ENCODE results near the gene DNAH2.
A peak's percentile ranks its signal among the peaks of the same experiment; 100 is the strongest.

Gene DNAH2

GRCh38 chr17:7790150-7790549 lies 72.6 kb downstream of the DNAH2 start:
- TF ChIP-seq, protein P1, sequence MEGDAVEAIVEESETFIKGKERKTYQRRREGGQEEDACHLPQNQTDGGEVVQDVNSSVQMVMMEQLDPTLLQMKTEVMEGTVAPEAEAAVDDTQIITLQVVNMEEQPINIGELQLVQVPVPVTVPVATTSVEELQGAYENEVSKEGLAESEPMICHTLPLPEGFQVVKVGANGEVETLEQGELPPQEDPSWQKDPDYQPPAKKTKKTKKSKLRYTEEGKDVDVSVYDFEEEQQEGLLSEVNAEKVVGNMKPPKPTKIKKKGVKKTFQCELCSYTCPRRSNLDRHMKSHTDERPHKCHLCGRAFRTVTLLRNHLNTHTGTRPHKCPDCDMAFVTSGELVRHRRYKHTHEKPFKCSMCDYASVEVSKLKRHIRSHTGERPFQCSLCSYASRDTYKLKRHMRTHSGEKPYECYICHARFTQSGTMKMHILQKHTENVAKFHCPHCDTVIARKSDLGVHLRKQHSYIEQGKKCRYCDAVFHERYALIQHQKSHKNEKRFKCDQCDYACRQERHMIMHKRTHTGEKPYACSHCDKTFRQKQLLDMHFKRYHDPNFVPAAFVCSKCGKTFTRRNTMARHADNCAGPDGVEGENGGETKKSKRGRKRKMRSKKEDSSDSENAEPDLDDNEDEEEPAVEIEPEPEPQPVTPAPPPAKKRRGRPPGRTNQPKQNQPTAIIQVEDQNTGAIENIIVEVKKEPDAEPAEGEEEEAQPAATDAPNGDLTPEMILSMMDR (conservative IDR thresholded peaks at IDR 0.05; ENCODE audit: low read length): no peak
- H3K4me3 ChIP-seq (ENCODE audit: low read length): no peak overlapping the region
- DNase-seq (ENCODE audit: low read depth): no peak

DNA sequence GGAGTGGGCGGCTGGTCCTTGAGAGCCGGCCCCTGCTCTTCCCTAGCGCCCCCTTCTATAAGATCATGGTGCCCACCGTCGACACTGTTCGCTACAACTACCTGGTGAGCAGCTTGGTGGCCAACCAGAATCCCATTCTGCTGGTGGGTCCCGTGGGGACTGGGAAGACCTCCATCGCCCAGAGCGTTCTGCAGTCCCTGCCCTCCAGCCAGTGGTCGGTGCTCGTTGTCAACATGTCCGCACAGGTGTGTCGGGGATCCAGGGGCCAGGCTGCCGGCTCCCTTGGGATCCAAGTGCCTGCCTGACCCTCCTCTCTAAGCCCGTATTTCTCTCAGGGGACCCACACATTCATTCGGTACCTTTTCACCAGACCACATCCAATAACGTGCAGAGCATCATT lies 75.1 kb downstream of the DNAH2 start:
- TF ChIP-seq, protein P1 (conservative IDR thresholded peaks at IDR 0.05; ENCODE audit: low read length): no peak
- no peak for DNase-seq (ENCODE audit: low read depth)

DNA sequence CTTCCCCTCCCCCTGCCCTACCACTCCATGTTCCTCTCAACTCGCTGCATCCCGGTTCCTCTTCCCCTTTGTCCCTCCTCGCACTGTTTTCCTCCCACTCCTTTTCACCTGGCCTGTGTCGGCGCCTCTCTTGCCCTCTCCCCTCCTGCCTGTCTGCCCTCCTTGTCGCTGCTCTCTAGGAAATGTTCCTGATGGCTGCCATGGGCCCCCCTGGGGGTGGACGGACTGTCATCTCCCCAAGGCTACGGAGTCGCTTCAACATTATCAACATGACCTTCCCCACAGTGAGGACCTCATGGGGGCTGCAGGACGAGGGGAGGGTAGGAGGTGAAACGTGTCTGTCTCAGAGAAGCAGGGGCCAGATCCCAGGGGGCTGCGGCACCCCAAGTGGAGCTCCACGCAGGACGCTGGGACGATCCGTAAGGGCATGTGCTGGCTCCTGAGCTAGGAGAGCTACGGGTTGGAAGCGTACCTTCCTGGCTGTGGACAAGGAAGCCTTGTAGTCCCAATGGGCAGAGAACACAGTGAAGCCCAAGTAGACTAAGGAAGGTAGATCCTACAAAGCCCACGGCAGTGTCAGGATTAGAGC lies 76.6 kb downstream of the DNAH2 start:
- no peak for DNase-seq (ENCODE audit: low read depth)
- TF ChIP-seq, protein P1 (conservative IDR thresholded peaks at IDR 0.05; ENCODE audit: low read length): no peak
- no peak overlapping the region for H3K4me3 ChIP-seq (ENCODE audit: low read length)

More for the DNA sequence above, 75.1 kb downstream of the DNAH2 start:
- no peak overlapping the region for H3K4me3 ChIP-seq (ENCODE audit: low read length)

DNA sequence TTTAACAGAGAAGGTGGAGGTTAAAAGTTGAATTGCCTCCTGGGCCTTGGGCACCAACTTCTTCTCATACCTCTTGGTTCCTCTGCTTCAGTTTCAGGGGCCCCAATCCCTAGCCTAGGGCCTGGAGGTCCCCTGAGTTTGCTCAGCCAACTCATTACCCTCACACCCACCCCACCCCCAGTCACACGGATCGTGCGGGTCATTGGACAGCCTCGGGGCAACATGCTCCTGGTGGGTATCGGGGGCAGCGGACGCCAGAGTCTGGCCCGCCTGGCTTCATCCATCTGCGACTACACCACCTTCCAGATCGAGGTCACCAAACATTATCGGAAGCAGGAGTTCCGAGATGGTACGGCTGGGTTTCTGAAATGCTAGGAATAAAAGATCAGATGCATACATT lies 80.4 kb downstream of the DNAH2 start:
- no peak overlapping the region for H3K4me3 ChIP-seq (ENCODE audit: low read length)
- no peak for DNase-seq (ENCODE audit: low read depth)
- TF ChIP-seq, protein P1 (conservative IDR thresholded peaks at IDR 0.05; ENCODE audit: low read length): no peak

DNA sequence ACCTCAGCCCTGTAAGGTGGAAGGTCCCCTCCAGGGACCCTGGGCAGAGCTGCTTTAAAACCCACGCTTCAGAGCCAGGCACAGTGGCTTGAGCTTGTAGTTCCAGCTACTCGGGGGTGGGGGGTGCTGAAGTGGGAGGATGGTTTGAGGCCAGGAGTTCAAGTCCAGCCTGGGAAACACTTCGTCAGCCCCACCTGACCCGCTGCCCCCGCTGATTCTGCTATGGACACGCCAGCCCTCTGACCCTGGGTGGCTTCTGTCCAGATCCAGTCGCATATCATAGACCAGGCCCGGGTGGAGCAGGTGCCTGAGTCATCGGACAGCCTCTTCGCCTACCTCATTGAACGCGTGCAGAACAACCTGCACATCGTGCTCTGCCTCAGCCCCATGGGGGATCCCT lies 81.3 kb downstream of the DNAH2 start:
- H3K4me3 ChIP-seq (ENCODE audit: low read length): no peak overlapping the region
- TF ChIP-seq, protein P1 (conservative IDR thresholded peaks at IDR 0.05; ENCODE audit: low read length): no peak
- no peak for DNase-seq (ENCODE audit: low read depth)

- no peak overlapping the region for H3K4me3 ChIP-seq (ENCODE audit: low read length)
- TF ChIP-seq, protein P1 (conservative IDR thresholded peaks at IDR 0.05; ENCODE audit: low read length): no peak
- peak; percentile 7 for DNase-seq (ENCODE audit: low read depth)
These were observed 86.4 kb downstream of the DNAH2 start for GRCh38 chr17:7803981-7804380.

DNA sequence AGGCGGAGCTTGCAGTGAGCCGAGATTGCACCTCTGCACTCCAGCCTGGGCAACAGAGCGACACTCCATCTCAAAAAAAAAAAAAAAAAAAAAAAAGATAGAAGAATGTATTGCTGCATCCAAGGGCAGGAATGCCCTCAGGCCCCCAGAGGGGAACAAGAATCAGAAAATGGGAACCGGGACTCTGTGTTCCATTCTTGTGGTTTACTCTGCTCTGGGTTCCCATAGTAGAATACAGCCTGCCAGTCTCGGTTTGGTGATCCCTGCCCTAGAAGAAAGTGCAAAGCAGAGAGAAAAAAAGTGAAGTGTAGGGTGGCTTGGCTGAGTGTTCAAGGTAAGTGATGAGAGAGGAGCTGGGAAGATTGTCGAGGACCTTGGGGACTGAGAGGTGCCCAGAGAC lies 89.0 kb downstream of the DNAH2 start:
- TF ChIP-seq, protein P1 (conservative IDR thresholded peaks at IDR 0.05; ENCODE audit: low read length): no peak
- H3K4me3 ChIP-seq (ENCODE audit: low read length): no peak overlapping the region
- no peak for DNase-seq (ENCODE audit: low read depth)
